Measurements from ENCODE around the gene TXNL1. TPM values are rescaled to one million over a fixed set of nuclear protein-coding genes. Genes with fewer than 3 reads are reported as not detected.
A peak's percentile ranks its signal among the peaks of the same experiment; 100 is the strongest.

Gene TXNL1
- total and polyA plus RNA-seq, 2 of the 13 experiments (the other 11 are each of a cell fraction or from before 2014, with no cell fraction given): 41.9 to 73.1 TPM

GRCh38 chr18:56638232-56639103, at the start of gene TXNL1 (continued):
- peak; percentile 90 for TF ChIP-seq ZGPAT (CRISPR knock-in tag; IDR thresholded peaks at IDR 0.05)
- no peak for TF ChIP-seq ZNF235 (CRISPR knock-in tag; IDR thresholded peaks at IDR 0.05; ENCODE audit: borderline replicate concordance)
- no peak for TF ChIP-seq XRCC5 (optimal IDR thresholded peaks at IDR 0.05; ENCODE audit: low read length)
- TF ChIP-seq, protein P1, sequence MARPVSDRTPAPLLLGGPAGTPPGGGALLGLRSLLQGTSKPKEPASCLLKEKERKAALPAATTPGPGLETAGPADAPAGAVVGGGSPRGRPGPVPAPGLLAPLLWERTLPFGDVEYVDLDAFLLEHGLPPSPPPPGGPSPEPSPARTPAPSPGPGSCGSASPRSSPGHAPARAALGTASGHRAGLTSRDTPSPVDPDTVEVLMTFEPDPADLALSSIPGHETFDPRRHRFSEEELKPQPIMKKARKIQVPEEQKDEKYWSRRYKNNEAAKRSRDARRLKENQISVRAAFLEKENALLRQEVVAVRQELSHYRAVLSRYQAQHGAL (CRISPR knock-in tag; IDR thresholded peaks at IDR 0.05; ENCODE audit: not compliant biosample characterization): no peak
- TF ChIP-seq ZNF232 (CRISPR knock-in tag; IDR thresholded peaks at IDR 0.05; ENCODE audit: borderline replicate concordance): 0 out of 2 replicates have a peak, but pooled peaks have one; percentile 26
- TF ChIP-seq, protein P2, sequence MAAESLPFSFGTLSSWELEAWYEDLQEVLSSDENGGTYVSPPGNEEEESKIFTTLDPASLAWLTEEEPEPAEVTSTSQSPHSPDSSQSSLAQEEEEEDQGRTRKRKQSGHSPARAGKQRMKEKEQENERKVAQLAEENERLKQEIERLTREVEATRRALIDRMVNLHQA (CRISPR knock-in tag; IDR thresholded peaks at IDR 0.05): no peak
- peak; percentile 92 for TF ChIP-seq ZFX (CRISPR knock-in tag; IDR thresholded peaks at IDR 0.05; ENCODE audit: low read depth)
- no peak for TF ChIP-seq ZBTB3 (CRISPR knock-in tag; IDR thresholded peaks at IDR 0.05; ENCODE audit: borderline replicate concordance, low read depth)
- TF ChIP-seq ZNF281 (CRISPR knock-in tag; IDR thresholded peaks at IDR 0.05; ENCODE audit: borderline replicate concordance): peak; percentile 99
- TF ChIP-seq ZNF792 (CRISPR knock-in tag; IDR thresholded peaks at IDR 0.05): no peak; the same call in 1 of the 2 replicates
- TF ChIP-seq ZNF7 (CRISPR knock-in tag; IDR thresholded peaks at IDR 0.05): no peak
- TF ChIP-seq ZNF841 (CRISPR knock-in tag; IDR thresholded peaks at IDR 0.05; ENCODE audit: borderline replicate concordance): no peak
- no peak for TF ChIP-seq GTF3A (CRISPR knock-in tag; conservative IDR thresholded peaks at IDR 0.05)
- TF ChIP-seq GABPA (IDR thresholded peaks at IDR 0.05; ENCODE audit: low read depth, low read length): peak; percentile 84
- peak; percentile 95 for TF ChIP-seq GABPA (CRISPR knock-in tag; IDR thresholded peaks at IDR 0.05; ENCODE audit: low read depth)
- no peak for TF ChIP-seq NR2F6 (IDR thresholded peaks at IDR 0.05)
- TF ChIP-seq NR2F6 (CRISPR knock-in tag; IDR thresholded peaks at IDR 0.05): peak; percentile 58; the same call in 1 of the 2 replicates
- peak; percentile 95 for TF ChIP-seq THAP11 (CRISPR knock-in tag; IDR thresholded peaks at IDR 0.05)
- no peak for TF ChIP-seq ZNF138 (CRISPR knock-in tag; IDR thresholded peaks at IDR 0.05; ENCODE audit: low read depth)
- TF ChIP-seq NFIC (IDR thresholded peaks at IDR 0.05; ENCODE audit: low read length): no peak
- TF ChIP-seq MBNL3 (CRISPR knock-in tag; conservative IDR thresholded peaks at IDR 0.05): no peak
- TF ChIP-seq, protein P3, sequence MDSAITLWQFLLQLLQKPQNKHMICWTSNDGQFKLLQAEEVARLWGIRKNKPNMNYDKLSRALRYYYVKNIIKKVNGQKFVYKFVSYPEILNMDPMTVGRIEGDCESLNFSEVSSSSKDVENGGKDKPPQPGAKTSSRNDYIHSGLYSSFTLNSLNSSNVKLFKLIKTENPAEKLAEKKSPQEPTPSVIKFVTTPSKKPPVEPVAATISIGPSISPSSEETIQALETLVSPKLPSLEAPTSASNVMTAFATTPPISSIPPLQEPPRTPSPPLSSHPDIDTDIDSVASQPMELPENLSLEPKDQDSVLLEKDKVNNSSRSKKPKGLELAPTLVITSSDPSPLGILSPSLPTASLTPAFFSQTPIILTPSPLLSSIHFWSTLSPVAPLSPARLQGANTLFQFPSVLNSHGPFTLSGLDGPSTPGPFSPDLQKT (CRISPR knock-in tag; IDR thresholded peaks at IDR 0.05; ENCODE audit: borderline replicate concordance): no peak
- TF ChIP-seq, protein P4, sequence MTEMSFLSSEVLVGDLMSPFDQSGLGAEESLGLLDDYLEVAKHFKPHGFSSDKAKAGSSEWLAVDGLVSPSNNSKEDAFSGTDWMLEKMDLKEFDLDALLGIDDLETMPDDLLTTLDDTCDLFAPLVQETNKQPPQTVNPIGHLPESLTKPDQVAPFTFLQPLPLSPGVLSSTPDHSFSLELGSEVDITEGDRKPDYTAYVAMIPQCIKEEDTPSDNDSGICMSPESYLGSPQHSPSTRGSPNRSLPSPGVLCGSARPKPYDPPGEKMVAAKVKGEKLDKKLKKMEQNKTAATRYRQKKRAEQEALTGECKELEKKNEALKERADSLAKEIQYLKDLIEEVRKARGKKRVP (CRISPR knock-in tag; IDR thresholded peaks at IDR 0.05): no peak

Measured in HepG2 (cell line).